Activated CD8-positive, alpha-beta memory T cell treated with anti-CD3 and anti-CD28 coated beads, Interleukin-2, amount 10 ng/mL, durations not matched to agents 7 days and 5 days (primary cell): ENCODE data around the gene EHMT1. TPM values are rescaled to one million over a fixed set of nuclear protein-coding genes. Genes with fewer than 3 reads are reported as not detected.
"Not testable (repeated sequence)": the region's sequence is repeated elsewhere in the genome, so short reads cannot be mapped to it uniquely, and the experiment has no call there.

ENCODE experiments used
- ATAC-seq: fragments of 150-1000 bp; cut with Tn5 transposase; one replicate; pipeline ENCODE4 v1.10.0; 2021; ENCODE audit warnings: moderate library complexity
- CTCF ChIA-PET: fragments of 350-600 bp; sonication (Branson Sonifier 250); formaldehyde crosslinking; loops from one replicate; lab custom pipeline; 2021; ENCODE audit warnings: antibody characterized with exemption; lab: Charles Lee
- DNase-seq: peaks from one replicate; pipeline ENCODE4 v3.0.0-alpha.2; 2020
- H3K27ac Mint-ChIP-seq: one replicate; pipeline ENCODE4 v1.8.0; 2021; ENCODE audit warnings: mild to moderate bottlenecking, mixed read lengths
- H3K27me3 Mint-ChIP-seq: one replicate; pipeline ENCODE4 v1.8.0; 2021; ENCODE audit warnings: mixed read lengths
- H3K36me3 Mint-ChIP-seq: one replicate; pipeline ENCODE4 v1.8.0; 2021; ENCODE audit warnings: mild to moderate bottlenecking, mixed read lengths
- H3K4me1 Mint-ChIP-seq: one replicate; pipeline ENCODE4 v1.8.0; 2021; ENCODE audit warnings: mixed read lengths
- H3K4me3 Mint-ChIP-seq: one replicate; pipeline ENCODE4 v1.8.0; 2021; ENCODE audit warnings: mild to moderate bottlenecking, moderate library complexity, mixed read lengths
- H3K9me3 Mint-ChIP-seq: one replicate; pipeline ENCODE4 v1.8.0; 2022; ENCODE audit warnings: low read depth, mixed read lengths
- total RNA-seq, 2 experiments: library from RNA; stranded (reverse); gene quantifications; one replicate each; pipeline ENCODE4 v1.2.3, GENCODE V29; 2021

Gene EHMT1
- total RNA-seq, 2 experiments from 2014 or later, result 99.9 to 130 TPM

DNA sequence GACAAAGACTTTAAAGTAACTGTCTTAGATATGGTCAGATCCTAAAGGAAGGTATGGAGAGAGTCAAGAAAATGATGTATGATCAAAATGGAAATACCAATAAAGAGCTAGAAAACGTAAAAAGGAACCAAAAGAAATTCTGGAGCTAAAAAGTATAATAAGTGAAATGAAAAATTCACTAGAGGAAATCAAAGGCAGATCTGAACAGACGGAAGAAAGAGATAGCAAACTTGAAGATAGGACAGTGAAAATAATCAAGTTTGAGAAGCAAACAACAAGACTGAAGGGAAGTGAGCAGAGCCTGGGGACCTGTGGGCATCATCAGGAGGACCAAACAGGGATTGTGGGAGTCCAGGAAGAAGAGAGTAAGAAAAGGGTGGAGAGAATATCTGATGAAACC, 115.4 kb downstream of the EHMT1 start:
- ATAC-seq (no peak), DNase-seq (no peak)
- peaks cover 25% of the 10 kb centered on the region for H3K9me3 Mint-ChIP-seq
- H3K27ac Mint-ChIP-seq, result no peak overlapping the region
- H3K4me3 Mint-ChIP-seq, result no peak overlapping the region
- peaks cover 68% of the 10 kb centered on the region for H3K36me3 Mint-ChIP-seq
- H3K27me3 Mint-ChIP-seq, result no peaks in the 10 kb centered on the region
- no peaks in the 10 kb centered on the region for H3K4me1 Mint-ChIP-seq
- CTCF ChIA-PET, result no interaction called here

DNA sequence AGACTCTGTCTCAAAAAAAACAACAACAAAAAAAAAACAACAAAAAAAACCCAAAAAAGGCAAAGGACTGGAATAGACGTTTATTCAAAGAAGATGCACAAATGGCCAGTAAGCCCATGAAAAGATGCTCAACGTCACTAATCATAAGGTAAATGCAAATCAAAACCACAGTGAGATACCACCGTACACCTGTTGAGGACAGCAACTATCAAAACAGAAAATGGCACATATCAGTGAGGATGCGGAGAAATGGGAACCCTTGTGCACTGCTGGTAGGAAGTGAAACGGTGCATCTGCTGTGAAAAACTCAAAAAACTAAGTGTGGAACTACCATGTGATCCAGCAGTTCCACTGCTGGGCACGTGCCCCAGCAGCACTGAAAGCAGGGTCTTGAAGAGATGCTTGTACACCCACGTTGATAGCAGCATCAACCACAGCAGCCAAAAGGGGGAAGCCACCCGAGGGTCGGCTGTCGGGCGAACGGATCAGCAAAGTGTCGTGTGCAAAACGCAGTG, 119.4 kb downstream of the EHMT1 start:
- CTCF ChIA-PET, result interaction anchor here (1.3 kb wide), 1 partner anchor 65 kb away, joined by 3 read pairs; no protein-coding TSS in a partner anchor
- not testable (repeated sequence) for DNase-seq, H3K27me3 Mint-ChIP-seq, H3K27ac Mint-ChIP-seq, ATAC-seq, H3K4me3 Mint-ChIP-seq, H3K4me1 Mint-ChIP-seq
- Mint-ChIP-seq H3K36me3 (peaks cover 33% of the 10 kb centered on the region), H3K9me3 (peaks cover 14% of the 10 kb centered on the region)

- Mint-ChIP-seq H3K9me3 (peaks cover 11% of the 10 kb centered on the region), H3K27ac (no peak overlapping the region), H3K4me1 (no peaks in the 10 kb centered on the region), H3K36me3 (peaks cover 30% of the 10 kb centered on the region), H3K4me3 (no peak overlapping the region), H3K27me3 (no peaks in the 10 kb centered on the region)
- DNase-seq (no peak), ATAC-seq (no peak)
- CTCF ChIA-PET, result interaction anchor here (1.5 kb wide), 1 partner anchor 66 kb away, joined by 5 read pairs; no protein-coding TSS in a partner anchor
Observed at GRCh38 chr9:137738703-137739102, 119.9 kb downstream of the EHMT1 start.

GRCh38 chr9:137739371-137740309, 120.8 kb downstream of the EHMT1 start:
- H3K4me3 Mint-ChIP-seq, result no peak overlapping the region
- H3K27ac Mint-ChIP-seq, result no peak overlapping the region
- no peak for DNase-seq
- H3K9me3 Mint-ChIP-seq, result peaks cover 2% of the 10 kb centered on the region
- H3K36me3 Mint-ChIP-seq, result peaks cover 23% of the 10 kb centered on the region
- H3K27me3 Mint-ChIP-seq, result no peaks in the 10 kb centered on the region
- H3K4me1 Mint-ChIP-seq, result no peaks in the 10 kb centered on the region
- no peak for ATAC-seq
- CTCF ChIA-PET, result interaction anchor here (1.5 kb wide), 1 partner anchor 67 kb away, joined by 5 read pairs; no protein-coding TSS in a partner anchor

GRCh38 chr9:137740312-137740711, 121.5 kb downstream of the EHMT1 start:
- H3K9me3 Mint-ChIP-seq, result no peaks in the 10 kb centered on the region
- no peak overlapping the region for H3K4me3 Mint-ChIP-seq
- no peak overlapping the region for H3K27ac Mint-ChIP-seq
- peaks cover 5% of the 10 kb centered on the region for H3K4me1 Mint-ChIP-seq
- CTCF ChIA-PET, result interaction anchor here (1.5 kb wide), 1 partner anchor 67 kb away, joined by 5 read pairs; no protein-coding TSS in a partner anchor
- DNase-seq, result no peak
- no peaks in the 10 kb centered on the region for H3K27me3 Mint-ChIP-seq
- no peak for ATAC-seq
- H3K36me3 Mint-ChIP-seq, result peaks cover 17% of the 10 kb centered on the region

GRCh38 chr9:137741330-137741729, 122.5 kb downstream of the EHMT1 start:
- CTCF ChIA-PET, result no interaction called here
- H3K4me3 Mint-ChIP-seq, result no peak overlapping the region

DNA sequence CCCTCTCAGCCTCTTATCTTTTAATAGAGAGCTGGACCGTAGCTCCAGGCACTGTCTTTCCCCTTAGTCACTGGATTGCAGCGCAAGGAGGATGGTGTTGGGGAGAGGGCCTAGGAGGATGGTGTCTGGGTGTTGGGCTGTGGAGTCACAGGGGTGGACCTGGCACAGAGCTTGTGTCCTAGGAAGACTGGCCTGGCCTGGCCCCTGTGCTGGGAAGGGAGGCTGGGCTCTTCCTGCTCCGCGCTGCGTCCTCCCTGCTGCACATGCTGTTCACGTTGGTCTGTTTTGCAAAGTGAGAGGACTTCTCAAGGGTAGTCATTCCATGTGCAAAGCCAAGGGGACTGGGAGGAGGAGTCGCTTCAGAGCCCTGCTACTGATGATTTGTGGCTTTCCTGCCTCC, 123.9 kb downstream of the EHMT1 start:
- Mint-ChIP-seq H3K9me3 (no peaks in the 10 kb centered on the region), H3K27me3 (no peaks in the 10 kb centered on the region), H3K27ac (no peak overlapping the region), H3K4me1 (peaks cover 13% of the 10 kb centered on the region), H3K36me3 (peaks cover 11% of the 10 kb centered on the region), H3K4me3 (no peak overlapping the region)
- ATAC-seq (no peak), DNase-seq (no peak)
- CTCF ChIA-PET, result no interaction called here

More at GRCh38 chr9:137741330-137741729, 122.5 kb downstream of the EHMT1 start:
- H3K36me3 Mint-ChIP-seq, result peaks cover 11% of the 10 kb centered on the region
- DNase-seq (no peak), ATAC-seq (no peak)
- peaks cover 13% of the 10 kb centered on the region for H3K4me1 Mint-ChIP-seq
- H3K9me3 Mint-ChIP-seq, result no peaks in the 10 kb centered on the region
- H3K27ac Mint-ChIP-seq, result no peak overlapping the region
- no peaks in the 10 kb centered on the region for H3K27me3 Mint-ChIP-seq

DNA sequence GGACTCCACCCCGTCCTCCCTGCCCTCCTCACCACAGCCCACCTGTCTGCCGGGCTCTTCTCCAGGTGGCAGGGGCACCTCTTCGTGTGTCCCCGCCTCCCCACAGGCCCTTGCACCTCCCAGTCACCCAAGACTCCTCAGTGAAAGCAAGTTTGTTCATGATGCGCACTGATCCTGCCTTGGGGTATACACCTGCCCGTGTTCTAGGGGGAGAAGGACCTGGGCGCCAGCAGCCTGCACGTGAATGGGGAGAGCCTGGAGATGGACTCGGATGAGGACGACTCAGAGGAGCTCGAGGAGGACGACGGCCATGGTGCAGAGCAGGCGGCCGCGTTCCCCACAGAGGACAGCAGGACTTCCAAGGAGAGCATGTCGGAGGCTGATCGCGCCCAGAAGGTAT, 124.9 kb downstream of the EHMT1 start:
- Mint-ChIP-seq H3K36me3 (peaks cover 8% of the 10 kb centered on the region), H3K4me1 (peaks cover 13% of the 10 kb centered on the region), H3K9me3 (no peaks in the 10 kb centered on the region), H3K4me3 (no peak overlapping the region), H3K27me3 (no peaks in the 10 kb centered on the region), H3K27ac (no peak overlapping the region)
- ATAC-seq (no peak), DNase-seq (no peak)
- CTCF ChIA-PET, result no interaction called here

DNA sequence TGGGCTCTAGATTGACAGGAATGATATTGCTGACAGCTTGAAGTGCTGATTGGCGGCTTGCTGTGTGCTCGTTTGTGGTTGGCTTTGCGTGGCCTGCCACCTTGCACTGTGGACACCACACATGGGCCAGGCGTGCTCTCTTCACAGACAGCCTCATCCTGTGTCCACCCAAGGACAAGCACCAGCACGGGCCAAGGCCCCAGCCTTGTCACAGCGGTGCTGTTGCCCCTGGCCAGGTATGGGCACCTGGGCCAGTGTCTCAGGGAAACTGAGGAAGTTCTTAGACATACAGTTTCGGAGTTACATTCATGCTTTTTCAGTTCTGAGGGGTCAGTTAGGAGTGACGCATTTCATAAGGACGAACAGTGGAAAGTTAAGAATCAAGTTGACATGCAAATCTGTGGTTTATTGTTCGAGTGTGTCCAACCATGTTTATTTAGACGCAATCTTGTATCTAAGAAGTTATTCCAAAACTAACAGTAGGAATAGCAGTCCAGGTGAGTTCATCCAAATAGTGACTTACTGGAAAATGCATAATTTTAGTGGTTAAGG, 125.9 kb downstream of the EHMT1 start:
- no peak for ATAC-seq
- no peak for DNase-seq
- CTCF ChIA-PET, result no interaction called here
- Mint-ChIP-seq H3K27ac (no peak overlapping the region), H3K4me1 (peaks cover 13% of the 10 kb centered on the region), H3K27me3 (no peaks in the 10 kb centered on the region), H3K9me3 (no peaks in the 10 kb centered on the region), H3K36me3 (peaks cover 8% of the 10 kb centered on the region), H3K4me3 (no peak overlapping the region)

GRCh38 chr9:137745541-137745991, 126.8 kb downstream of the EHMT1 start:
- CTCF ChIA-PET, result no interaction called here
- H3K27me3 Mint-ChIP-seq, result no peaks in the 10 kb centered on the region
- no peaks in the 10 kb centered on the region for H3K9me3 Mint-ChIP-seq
- H3K27ac Mint-ChIP-seq, result peak overlapping the region; percentile 52
- no peak overlapping the region for H3K4me3 Mint-ChIP-seq
- peaks cover 13% of the 10 kb centered on the region for H3K4me1 Mint-ChIP-seq
- H3K36me3 Mint-ChIP-seq, result peaks cover 12% of the 10 kb centered on the region
- ATAC-seq (peak; percentile 77), DNase-seq (peak; percentile 46)

GRCh38 chr9:137748311-137748710, 129.5 kb downstream of the EHMT1 start:
- CTCF ChIA-PET, result no interaction called here
- H3K27me3 Mint-ChIP-seq, result no peaks in the 10 kb centered on the region
- no peak overlapping the region for H3K27ac Mint-ChIP-seq
- H3K4me1 Mint-ChIP-seq, result peaks cover 13% of the 10 kb centered on the region
- peaks cover 31% of the 10 kb centered on the region for H3K36me3 Mint-ChIP-seq
- no peaks in the 10 kb centered on the region for H3K9me3 Mint-ChIP-seq
- DNase-seq (no peak), ATAC-seq (no peak)
- H3K4me3 Mint-ChIP-seq, result no peak overlapping the region

- H3K27me3 Mint-ChIP-seq, result no peaks in the 10 kb centered on the region
- DNase-seq (no peak), ATAC-seq (no peak)
- H3K4me3 Mint-ChIP-seq, result no peak overlapping the region
- peaks cover 13% of the 10 kb centered on the region for H3K4me1 Mint-ChIP-seq
- no peaks in the 10 kb centered on the region for H3K9me3 Mint-ChIP-seq
- CTCF ChIA-PET, result no interaction called here
- H3K27ac Mint-ChIP-seq, result no peak overlapping the region
- H3K36me3 Mint-ChIP-seq, result peaks cover 31% of the 10 kb centered on the region
Observed at GRCh38 chr9:137748741-137749140, 129.9 kb downstream of the EHMT1 start.

DNA sequence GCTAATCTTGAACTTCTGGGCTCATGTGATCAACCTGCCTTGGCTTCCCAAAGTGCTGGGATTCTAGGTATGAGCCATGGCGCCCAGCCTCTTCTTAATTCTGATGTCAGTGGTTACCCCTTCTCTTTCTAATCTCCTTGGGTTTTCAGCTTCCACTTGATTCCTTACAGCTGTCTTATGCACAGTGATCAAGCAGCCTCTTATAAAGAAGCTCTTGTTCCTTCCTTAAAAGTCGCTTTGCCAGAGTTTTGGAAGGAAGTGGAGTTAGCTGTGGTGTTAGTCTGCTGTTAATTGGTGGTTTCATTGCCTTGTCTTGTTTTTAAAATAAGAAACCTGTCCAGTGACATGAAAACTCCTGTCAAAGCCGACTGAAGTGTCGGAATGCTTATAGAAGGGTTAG, 130.7 kb downstream of the EHMT1 start:
- Mint-ChIP-seq H3K4me1 (peaks cover 13% of the 10 kb centered on the region), H3K4me3 (no peak overlapping the region), H3K9me3 (no peaks in the 10 kb centered on the region), H3K27ac (no peak overlapping the region), H3K27me3 (no peaks in the 10 kb centered on the region), H3K36me3 (peaks cover 34% of the 10 kb centered on the region)
- DNase-seq (no peak), ATAC-seq (no peak)
- CTCF ChIA-PET, result no interaction called here
